Stimulated activated CD8-positive, alpha-beta memory T cell treated with anti-CD3 and anti-CD28 coated beads, Interleukin-4, amount 100 ng/mL, for 24 hours (primary cell): ENCODE data around the gene CARD6.
A peak's percentile ranks its signal among the peaks of the same experiment; 100 is the strongest.
"Not testable (repeated sequence)": the region's sequence is repeated elsewhere in the genome, so short reads cannot be mapped to it uniquely, and the experiment has no call there.

ENCODE experiments used
- DNase-seq: peaks from one replicate; pipeline ENCODE4 v3.0.0-alpha.2; 2020; ENCODE audit warnings: low read depth

The CARD6 gene

GRCh38 chr5:40828021-40828631 is 13.0 kb upstream of the CARD6 start:
- no peak for DNase-seq

GRCh38 chr5:40828690-40829661 is 12.2 kb upstream of the CARD6 start:
- no peak for DNase-seq

GRCh38 chr5:40829748-40830533 is 11.2 kb upstream of the CARD6 start:
- DNase-seq = no peak

GRCh38 chr5:40831346-40832210 is 9.6 kb upstream of the CARD6 start:
- DNase-seq = no peak

- DNase-seq = no peak
These were observed 8.8 kb upstream of the CARD6 start for GRCh38 chr5:40832345-40832744.

GRCh38 chr5:40833712-40834229 is 7.4 kb upstream of the CARD6 start:
- no peak for DNase-seq

- no peak for DNase-seq
These were observed 6.7 kb upstream of the CARD6 start for GRCh38 chr5:40834391-40834848.

GRCh38 chr5:40834849-40835787 is 6.0 kb upstream of the CARD6 start, which contains the start of gene RPL37:
RPL37 (minus strand) TSS chr5:40835222; CDS start chr5:40835185, 37 bp downstream.
- peak; percentile 85 for DNase-seq

GRCh38 chr5:40838086-40838485 is 3.1 kb upstream of the CARD6 start:
- no peak for DNase-seq

GRCh38 chr5:40842351-40842750 is 1.2 kb downstream of the CARD6 start:
- DNase-seq = no peak

- DNase-seq = no peak
These were observed 3.4 kb downstream of the CARD6 start for GRCh38 chr5:40844565-40844964.

GRCh38 chr5:40846371-40846770 is 5.2 kb downstream of the CARD6 start:
- no peak for DNase-seq

- no peak for DNase-seq
These were observed 6.4 kb downstream of the CARD6 start for GRCh38 chr5:40847525-40847924.

- DNase-seq = no peak
These were observed 12.5 kb downstream of the CARD6 start for GRCh38 chr5:40853632-40854192.

GRCh38 chr5:40860711-40861110 is 19.5 kb downstream of the CARD6 start:
- DNase-seq = no peak

GRCh38 chr5:40865004-40865403 is 23.8 kb downstream of the CARD6 start:
- not testable (repeated sequence) for DNase-seq

- DNase-seq = no peak
These were observed 25.7 kb downstream of the CARD6 start for GRCh38 chr5:40866844-40867243.

- no peak for DNase-seq
These were observed 28.2 kb downstream of the CARD6 start for GRCh38 chr5:40869384-40869783.

- DNase-seq = no peak
These were observed 30.0 kb downstream of the CARD6 start for GRCh38 chr5:40871177-40871576.

- DNase-seq = not testable (repeated sequence)
These were observed 31.1 kb downstream of the CARD6 start for GRCh38 chr5:40872253-40872652.
